K562 (cell line): Measurements from ENCODE around the gene EFNA2. TPM values are rescaled to one million over a fixed set of nuclear protein-coding genes. Genes with fewer than 3 reads are reported as not detected.

Experiments used
- HMGN3 ChIP-seq: IDR thresholded peaks from 2 replicates; pipeline ENCODE4 v1.6.1; 2011; ENCODE audit warnings: borderline replicate concordance, low read depth, mild to moderate bottlenecking, mixed read lengths, low read length; ENCODE audit not compliant: insufficient read length; ENCODE audit errors: extremely low read depth
- MXI1 ChIP-seq: IDR thresholded peaks from 2 replicates; pipeline ENCODE4 v1.6.1; 2011; ENCODE audit warnings: low read depth, mild to moderate bottlenecking, improper control_type of control experiment, low read length
- ZC3H8 ChIP-seq: fragments of 450-650 bp; IDR thresholded peaks from 2 replicates; pipeline ENCODE4 v1.6.1; 2017
- polyA plus RNA-seq, 8 experiments: library from polyadenylated mRNA; depleted of rRNA in 4 of 8; stranded (reverse) in 5 of 8; unstranded in 3 of 8; fragments of >200 nt; fragmentation: Nextera tagmentation in 2 of 8; fragmentation: Illumina TruSeq in 1 of 8; extraction: Ambion mirVana in 2 of 8; extraction: Trizol in 1 of 8; gene quantifications; 2 replicates each; pipeline versions ENCODE4 v1.2.1 to v1.2.3, GENCODE V29; 2011 to 2014; ENCODE audit warnings: inconsistent platforms in 1 of 8, missing spikeins in 1 of 8
- total RNA-seq, 7 experiments: library from RNA; depleted of rRNA in 6 of 7; stranded (reverse); fragments of >200 nt in 6 of 7; fragmentation: Illumina TruSeq in 2 of 7; extraction: Trizol in 2 of 7; gene quantifications; 2 replicates each; pipeline versions ENCODE4 v1.2.1 to v1.2.3, GENCODE V29; 2011 to 2021; ENCODE audit warnings: low replicate concordance in 1 of 7
- TF ChIP-seq, protein P1 (sequence below): fragments of 200-600 bp; sonication (generic); IDR thresholded peaks from one replicate; pipeline ENCODE4 v1.6.1; 2012; ENCODE audit warnings: mild to moderate bottlenecking, low read depth, low read length, inconsistent platforms
- TF ChIP-seq, protein P2 (sequence below): fragments of 250-450 bp; sonication (Bioruptor Pico); IDR thresholded peaks from 2 replicates; pipeline ENCODE4 v1.4.0; 2020; ENCODE audit warnings: mild to moderate bottlenecking

Gene EFNA2
- total and polyA plus RNA-seq, 9 of the 15 experiments (the other 6 are each of a cell fraction or from before 2014, with no cell fraction given) = 0.11 to 0.44 (median 0.15) TPM; not detected in 6

DNA sequence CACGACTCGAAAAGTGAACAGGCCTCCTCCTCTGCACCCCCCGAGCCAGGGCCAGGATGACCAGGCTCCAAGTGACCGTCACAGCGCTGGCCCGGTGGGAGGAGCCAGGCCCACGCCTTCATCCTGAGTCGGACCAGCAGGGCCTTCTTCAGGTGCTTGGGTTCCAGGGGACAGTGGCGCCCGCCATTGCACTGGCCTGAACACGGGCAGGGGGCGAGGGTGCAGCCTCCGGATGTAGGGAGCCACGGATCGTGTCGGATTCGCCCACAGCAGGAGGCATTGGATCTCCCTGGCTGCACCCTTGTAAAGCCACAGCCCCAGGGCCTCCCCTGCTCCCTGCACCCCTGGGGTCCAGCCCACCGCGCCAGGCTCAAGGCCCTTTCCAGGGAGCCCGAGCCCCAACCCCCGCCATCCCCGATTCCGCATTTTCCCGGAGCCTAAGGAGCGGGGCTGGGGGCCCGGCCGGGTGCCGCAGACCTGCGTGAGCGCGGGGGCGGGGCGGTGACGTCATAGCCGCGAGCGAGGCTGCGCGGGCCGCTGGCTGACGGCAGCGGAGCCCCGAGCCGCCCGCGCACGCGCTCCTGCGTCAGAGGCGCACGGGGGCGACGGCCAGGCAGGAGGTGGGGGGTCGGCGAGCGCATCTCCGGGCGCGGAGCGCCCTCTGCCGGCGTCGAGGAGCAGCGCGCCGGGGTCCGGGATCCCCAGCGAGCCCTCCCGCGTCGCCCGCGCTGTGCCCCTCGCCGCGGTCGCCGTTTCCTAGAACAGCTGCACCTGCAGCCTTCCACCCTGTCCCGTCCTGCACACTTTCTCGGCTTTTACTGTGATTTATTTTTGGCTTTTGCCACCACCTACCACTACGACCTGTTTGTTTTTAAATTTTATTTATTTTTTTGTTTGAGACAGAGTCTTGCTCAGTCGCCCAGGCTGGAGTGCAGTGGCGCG lies 45.6 kb upstream of the EFNA2 start (continued):
- TF ChIP-seq, protein P1, sequence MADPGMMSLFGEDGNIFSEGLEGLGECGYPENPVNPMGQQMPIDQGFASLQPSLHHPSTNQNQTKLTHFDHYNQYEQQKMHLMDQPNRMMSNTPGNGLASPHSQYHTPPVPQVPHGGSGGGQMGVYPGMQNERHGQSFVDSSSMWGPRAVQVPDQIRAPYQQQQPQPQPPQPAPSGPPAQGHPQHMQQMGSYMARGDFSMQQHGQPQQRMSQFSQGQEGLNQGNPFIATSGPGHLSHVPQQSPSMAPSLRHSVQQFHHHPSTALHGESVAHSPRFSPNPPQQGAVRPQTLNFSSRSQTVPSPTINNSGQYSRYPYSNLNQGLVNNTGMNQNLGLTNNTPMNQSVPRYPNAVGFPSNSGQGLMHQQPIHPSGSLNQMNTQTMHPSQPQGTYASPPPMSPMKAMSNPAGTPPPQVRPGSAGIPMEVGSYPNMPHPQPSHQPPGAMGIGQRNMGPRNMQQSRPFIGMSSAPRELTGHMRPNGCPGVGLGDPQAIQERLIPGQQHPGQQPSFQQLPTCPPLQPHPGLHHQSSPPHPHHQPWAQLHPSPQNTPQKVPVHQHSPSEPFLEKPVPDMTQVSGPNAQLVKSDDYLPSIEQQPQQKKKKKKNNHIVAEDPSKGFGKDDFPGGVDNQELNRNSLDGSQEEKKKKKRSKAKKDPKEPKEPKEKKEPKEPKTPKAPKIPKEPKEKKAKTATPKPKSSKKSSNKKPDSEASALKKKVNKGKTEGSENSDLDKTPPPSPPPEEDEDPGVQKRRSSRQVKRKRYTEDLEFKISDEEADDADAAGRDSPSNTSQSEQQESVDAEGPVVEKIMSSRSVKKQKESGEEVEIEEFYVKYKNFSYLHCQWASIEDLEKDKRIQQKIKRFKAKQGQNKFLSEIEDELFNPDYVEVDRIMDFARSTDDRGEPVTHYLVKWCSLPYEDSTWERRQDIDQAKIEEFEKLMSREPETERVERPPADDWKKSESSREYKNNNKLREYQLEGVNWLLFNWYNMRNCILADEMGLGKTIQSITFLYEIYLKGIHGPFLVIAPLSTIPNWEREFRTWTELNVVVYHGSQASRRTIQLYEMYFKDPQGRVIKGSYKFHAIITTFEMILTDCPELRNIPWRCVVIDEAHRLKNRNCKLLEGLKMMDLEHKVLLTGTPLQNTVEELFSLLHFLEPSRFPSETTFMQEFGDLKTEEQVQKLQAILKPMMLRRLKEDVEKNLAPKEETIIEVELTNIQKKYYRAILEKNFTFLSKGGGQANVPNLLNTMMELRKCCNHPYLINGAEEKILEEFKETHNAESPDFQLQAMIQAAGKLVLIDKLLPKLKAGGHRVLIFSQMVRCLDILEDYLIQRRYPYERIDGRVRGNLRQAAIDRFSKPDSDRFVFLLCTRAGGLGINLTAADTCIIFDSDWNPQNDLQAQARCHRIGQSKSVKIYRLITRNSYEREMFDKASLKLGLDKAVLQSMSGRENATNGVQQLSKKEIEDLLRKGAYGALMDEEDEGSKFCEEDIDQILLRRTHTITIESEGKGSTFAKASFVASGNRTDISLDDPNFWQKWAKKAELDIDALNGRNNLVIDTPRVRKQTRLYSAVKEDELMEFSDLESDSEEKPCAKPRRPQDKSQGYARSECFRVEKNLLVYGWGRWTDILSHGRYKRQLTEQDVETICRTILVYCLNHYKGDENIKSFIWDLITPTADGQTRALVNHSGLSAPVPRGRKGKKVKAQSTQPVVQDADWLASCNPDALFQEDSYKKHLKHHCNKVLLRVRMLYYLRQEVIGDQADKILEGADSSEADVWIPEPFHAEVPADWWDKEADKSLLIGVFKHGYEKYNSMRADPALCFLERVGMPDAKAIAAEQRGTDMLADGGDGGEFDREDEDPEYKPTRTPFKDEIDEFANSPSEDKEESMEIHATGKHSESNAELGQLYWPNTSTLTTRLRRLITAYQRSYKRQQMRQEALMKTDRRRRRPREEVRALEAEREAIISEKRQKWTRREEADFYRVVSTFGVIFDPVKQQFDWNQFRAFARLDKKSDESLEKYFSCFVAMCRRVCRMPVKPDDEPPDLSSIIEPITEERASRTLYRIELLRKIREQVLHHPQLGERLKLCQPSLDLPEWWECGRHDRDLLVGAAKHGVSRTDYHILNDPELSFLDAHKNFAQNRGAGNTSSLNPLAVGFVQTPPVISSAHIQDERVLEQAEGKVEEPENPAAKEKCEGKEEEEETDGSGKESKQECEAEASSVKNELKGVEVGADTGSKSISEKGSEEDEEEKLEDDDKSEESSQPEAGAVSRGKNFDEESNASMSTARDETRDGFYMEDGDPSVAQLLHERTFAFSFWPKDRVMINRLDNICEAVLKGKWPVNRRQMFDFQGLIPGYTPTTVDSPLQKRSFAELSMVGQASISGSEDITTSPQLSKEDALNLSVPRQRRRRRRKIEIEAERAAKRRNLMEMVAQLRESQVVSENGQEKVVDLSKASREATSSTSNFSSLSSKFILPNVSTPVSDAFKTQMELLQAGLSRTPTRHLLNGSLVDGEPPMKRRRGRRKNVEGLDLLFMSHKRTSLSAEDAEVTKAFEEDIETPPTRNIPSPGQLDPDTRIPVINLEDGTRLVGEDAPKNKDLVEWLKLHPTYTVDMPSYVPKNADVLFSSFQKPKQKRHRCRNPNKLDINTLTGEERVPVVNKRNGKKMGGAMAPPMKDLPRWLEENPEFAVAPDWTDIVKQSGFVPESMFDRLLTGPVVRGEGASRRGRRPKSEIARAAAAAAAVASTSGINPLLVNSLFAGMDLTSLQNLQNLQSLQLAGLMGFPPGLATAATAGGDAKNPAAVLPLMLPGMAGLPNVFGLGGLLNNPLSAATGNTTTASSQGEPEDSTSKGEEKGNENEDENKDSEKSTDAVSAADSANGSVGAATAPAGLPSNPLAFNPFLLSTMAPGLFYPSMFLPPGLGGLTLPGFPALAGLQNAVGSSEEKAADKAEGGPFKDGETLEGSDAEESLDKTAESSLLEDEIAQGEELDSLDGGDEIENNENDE = no peak
- TF ChIP-seq MXI1 = no peak
- TF ChIP-seq HMGN3 = peak; percentile 80
- no peak for TF ChIP-seq ZC3H8
- TF ChIP-seq, protein P2, sequence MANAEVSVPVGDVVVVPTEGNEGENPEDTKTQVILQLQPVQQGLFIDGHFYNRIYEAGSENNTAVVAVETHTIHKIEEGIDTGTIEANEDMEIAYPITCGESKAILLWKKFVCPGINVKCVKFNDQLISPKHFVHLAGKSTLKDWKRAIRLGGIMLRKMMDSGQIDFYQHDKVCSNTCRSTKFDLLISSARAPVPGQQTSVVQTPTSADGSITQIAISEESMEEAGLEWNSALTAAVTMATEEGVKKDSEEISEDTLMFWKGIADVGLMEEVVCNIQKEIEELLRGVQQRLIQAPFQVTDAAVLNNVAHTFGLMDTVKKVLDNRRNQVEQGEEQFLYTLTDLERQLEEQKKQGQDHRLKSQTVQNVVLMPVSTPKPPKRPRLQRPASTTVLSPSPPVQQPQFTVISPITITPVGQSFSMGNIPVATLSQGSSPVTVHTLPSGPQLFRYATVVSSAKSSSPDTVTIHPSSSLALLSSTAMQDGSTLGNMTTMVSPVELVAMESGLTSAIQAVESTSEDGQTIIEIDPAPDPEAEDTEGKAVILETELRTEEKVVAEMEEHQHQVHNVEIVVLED (CRISPR knock-in tag) = peak; percentile 93
